Upper lobe of right lung (tissue), 1 donor: ENCODE measurements around the gene COG7. TPM values are rescaled to one million over a fixed set of nuclear protein-coding genes. Genes with fewer than 3 reads are reported as not detected.

ENCODE experiments used
- ATAC-seq: fragments of 200-7000 bp; cut with Tn5 transposase; one replicate; pipeline ENCODE4 v1.9.1; 2020; ENCODE audit warnings: mild to moderate bottlenecking, moderate library complexity
- DNase-seq: peaks from one replicate; pipeline ENCODE4 v3.0.0-alpha.2; 2020
- H3K27ac ChIP-seq: fragments of 200-600 bp; one replicate; pipeline ENCODE4 v1.8.0; 2022
- H3K27me3 ChIP-seq: fragments of 200-600 bp; one replicate; pipeline ENCODE4 v1.8.0; 2022; ENCODE audit warnings: mild to moderate bottlenecking
- H3K36me3 ChIP-seq: fragments of 200-600 bp; one replicate; pipeline ENCODE4 v1.8.0; 2022
- H3K4me1 ChIP-seq: fragments of 200-600 bp; one replicate; pipeline ENCODE4 v1.8.0; 2022
- H3K4me3 ChIP-seq: fragments of 200-600 bp; one replicate; pipeline ENCODE4 v1.8.0; 2022; ENCODE audit warnings: mild to moderate bottlenecking
- H3K9me3 ChIP-seq: fragments of 200-600 bp; one replicate; pipeline ENCODE4 v1.8.0; 2022
- intact Hi-C: fragments of 100-400 bp; cut with DNase I; formaldehyde crosslinking; loops from one replicate; pipeline ENCODE4 v1.11.0; 2022
- total RNA-seq: library from RNA; stranded (reverse); fragmentation: NEBNext Ultra II Directional; extraction: Animal tissue kit (Norgen Biotek cat#: 25700); gene quantifications from one replicate; pipeline ENCODE4 v1.2.1, GENCODE V29; 2021
- TF ChIP-seq, protein P1 (sequence below): fragments of 200-600 bp; IDR thresholded peaks from one replicate; pipeline ENCODE4 v1.8.0; 2022; ENCODE audit warnings: antibody characterized with exemption
- donor health status: DM: no; HTN: yes; CAD: no; lungs with severe emphysema.

Gene COG7
- total RNA-seq, 1 donor from 2014 or later = 21.2 TPM

DNA sequence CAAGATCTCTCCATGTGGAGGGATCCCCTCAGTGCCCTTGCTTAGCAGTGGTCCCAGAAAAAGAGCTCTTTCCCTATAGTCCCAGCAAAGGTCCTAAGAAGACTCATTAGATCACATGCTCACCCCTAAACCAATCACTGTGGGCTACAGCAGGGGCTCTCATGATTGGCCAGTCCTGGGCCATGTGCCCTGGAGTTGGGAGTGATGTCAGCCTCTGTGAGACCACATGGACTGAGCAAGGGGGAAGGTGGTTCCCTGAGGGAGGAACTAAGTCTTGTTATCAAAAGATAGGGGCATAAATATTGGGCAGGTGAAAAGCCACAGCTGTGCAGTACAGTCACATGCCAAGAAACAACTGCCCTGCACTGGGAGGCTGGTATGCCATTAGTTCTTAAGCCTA lies 99.5 kb downstream of the COG7 start:
- intact Hi-C loops = no loop called here
- H3K27ac ChIP-seq = no peak overlapping the region
- H3K36me3 ChIP-seq = no peaks in the 10 kb centered on the region
- DNase-seq = no peak
- TF ChIP-seq, protein P1, sequence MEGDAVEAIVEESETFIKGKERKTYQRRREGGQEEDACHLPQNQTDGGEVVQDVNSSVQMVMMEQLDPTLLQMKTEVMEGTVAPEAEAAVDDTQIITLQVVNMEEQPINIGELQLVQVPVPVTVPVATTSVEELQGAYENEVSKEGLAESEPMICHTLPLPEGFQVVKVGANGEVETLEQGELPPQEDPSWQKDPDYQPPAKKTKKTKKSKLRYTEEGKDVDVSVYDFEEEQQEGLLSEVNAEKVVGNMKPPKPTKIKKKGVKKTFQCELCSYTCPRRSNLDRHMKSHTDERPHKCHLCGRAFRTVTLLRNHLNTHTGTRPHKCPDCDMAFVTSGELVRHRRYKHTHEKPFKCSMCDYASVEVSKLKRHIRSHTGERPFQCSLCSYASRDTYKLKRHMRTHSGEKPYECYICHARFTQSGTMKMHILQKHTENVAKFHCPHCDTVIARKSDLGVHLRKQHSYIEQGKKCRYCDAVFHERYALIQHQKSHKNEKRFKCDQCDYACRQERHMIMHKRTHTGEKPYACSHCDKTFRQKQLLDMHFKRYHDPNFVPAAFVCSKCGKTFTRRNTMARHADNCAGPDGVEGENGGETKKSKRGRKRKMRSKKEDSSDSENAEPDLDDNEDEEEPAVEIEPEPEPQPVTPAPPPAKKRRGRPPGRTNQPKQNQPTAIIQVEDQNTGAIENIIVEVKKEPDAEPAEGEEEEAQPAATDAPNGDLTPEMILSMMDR = no peak
- ATAC-seq = no peak
- no peaks in the 10 kb centered on the region for H3K27me3 ChIP-seq
- H3K9me3 ChIP-seq = no peaks in the 10 kb centered on the region
- no peaks in the 10 kb centered on the region for H3K4me1 ChIP-seq
- H3K4me3 ChIP-seq = no peak overlapping the region

DNA sequence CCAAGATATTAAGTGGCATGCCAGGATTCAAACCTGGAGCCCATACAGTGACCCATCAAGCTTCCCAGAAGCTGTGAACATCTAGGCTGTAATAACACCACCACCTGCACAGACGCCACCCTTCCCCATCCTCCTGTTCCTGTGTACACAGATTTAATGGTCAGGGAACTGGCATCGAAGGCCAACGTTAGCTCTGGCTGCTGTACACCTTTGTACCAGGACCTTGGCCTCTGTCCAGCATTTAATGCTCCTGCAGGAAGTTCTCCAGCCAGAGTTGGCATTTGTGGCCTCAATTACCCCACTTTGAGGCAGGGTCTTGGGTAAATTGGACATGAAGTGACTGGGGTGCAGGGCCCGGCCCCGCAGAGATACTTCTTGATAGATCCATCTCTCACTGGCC lies 101.6 kb downstream of the COG7 start:
- no peaks in the 10 kb centered on the region for H3K4me1 ChIP-seq
- intact Hi-C loops = no loop called here
- TF ChIP-seq, protein P1 = no peak
- no peaks in the 10 kb centered on the region for H3K9me3 ChIP-seq
- H3K27me3 ChIP-seq = no peaks in the 10 kb centered on the region
- H3K36me3 ChIP-seq = no peaks in the 10 kb centered on the region
- no peak overlapping the region for H3K27ac ChIP-seq
- ATAC-seq = no peak
- H3K4me3 ChIP-seq = no peak overlapping the region
- peak; percentile 34 for DNase-seq

DNA sequence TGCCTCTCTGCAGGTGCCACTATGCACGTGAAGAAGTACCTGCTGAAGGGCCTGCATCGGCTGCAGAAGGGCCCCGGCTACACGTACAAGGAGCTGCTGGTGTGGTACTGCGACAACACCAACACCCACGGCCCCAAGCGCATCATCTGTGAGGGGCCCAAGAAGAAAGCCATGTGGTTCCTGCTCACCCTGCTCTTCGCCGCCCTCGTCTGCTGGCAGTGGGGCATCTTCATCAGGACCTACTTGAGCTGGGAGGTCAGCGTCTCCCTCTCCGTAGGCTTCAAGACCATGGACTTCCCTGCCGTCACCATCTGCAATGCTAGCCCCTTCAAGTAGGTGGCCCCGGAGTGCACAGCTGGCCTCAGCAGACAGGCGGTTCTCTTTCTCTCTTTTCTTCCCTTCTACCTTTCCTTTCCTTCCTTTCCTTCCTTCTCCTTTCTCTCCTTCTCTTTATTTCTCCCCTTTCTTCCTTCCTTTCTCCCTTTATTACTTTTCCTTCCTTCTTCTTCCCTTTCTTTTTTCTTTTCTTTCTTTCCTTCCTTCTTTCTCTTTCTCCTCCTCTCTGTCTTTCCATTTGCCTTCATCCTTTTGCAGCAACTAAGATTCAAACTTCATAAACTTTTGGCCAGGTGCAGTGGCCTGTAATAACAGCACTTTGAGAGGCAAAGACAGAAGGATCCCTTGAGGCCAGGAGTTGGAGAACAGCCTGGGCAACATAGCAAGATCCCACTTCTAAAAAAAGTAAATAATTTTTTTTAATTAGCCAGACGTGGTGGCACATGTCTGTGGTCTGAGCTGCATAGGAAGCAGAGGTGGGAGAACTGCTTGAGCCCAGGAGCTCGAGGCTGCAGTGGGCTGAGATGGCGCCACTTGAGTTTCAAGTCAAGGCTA lies 104.2 kb downstream of the COG7 start:
- Histone ChIP-seq H3K36me3 (no peaks in the 10 kb centered on the region), H3K9me3 (no peaks in the 10 kb centered on the region), H3K4me1 (no peaks in the 10 kb centered on the region), H3K27ac (no peak overlapping the region), H3K27me3 (no peaks in the 10 kb centered on the region), H3K4me3 (no peak overlapping the region)
- TF ChIP-seq, protein P1 = no peak
- no peak for ATAC-seq
- DNase-seq = no peak
- intact Hi-C loops = no loop called here

DNA sequence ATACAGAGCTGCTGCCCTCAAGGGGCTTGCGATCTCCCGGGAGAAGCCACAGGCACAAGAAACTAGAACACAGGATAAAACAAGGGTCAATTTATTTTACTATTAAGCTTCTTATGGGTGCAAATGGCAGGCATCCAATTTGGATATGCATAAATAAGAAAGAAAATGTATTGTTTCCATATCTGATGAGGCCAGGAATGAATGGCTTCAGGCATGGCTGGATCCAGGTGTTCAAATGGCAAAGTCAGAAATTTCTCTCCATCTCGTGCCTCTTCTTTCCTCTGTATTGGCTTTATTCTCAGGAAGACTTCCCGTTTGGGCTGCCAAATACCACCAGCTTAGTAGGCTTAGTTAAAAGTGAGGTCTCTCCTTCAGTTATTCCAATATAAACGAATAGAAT lies 107.8 kb downstream of the COG7 start:
- TF ChIP-seq, protein P1 = no peak
- no peaks in the 10 kb centered on the region for H3K9me3 ChIP-seq
- H3K27me3 ChIP-seq = no peaks in the 10 kb centered on the region
- ATAC-seq (no peak), DNase-seq (no peak)
- no peaks in the 10 kb centered on the region for H3K36me3 ChIP-seq
- no peak overlapping the region for H3K4me3 ChIP-seq
- H3K27ac ChIP-seq = no peak overlapping the region
- H3K4me1 ChIP-seq = no peaks in the 10 kb centered on the region
- intact Hi-C loops = no loop called here

DNA sequence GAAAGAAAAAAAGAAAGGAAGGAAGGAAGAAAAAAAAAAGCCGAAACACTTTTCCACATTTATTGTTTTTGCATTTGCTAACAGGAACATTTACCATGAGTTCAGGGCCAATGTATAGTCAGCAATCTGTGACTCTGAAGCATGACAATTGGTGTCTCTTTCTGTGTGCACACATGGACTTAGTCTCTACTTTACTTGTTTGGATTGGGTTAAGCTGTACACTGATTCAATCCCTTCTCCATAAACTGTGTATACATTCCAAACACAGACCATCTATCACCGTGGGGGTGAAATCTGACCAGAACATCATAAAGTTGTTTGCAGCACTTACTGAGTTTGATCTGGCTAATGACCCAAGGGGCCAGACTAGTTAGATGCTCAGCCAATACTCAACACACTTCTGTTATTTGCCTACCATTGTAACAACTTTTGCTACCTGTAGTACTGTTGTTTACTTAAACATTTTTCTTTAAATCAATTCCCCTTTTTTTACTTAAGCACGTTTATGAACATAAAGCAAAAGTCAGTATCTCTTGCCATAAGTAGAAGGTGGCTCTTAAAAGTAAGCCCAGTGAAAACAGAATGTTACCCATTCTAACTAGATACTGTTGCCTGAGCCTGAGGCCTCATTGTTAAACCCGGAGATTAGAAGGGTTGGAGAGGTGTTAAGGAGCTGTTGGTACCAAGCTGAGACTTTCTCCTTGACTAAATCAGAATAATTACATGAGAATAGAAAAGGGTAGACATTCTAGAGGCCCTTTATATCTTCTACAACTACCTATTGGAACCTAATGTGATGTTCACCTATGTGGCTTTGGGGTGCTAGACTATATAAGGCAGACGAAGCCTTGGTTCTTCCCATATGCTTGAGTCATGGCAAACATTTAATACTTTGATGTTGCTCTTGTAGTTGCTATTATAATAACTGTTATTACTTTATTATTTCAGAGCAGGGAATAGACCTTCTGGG lies 109.1 kb downstream of the COG7 start:
- ATAC-seq (no peak), DNase-seq (no peak)
- Histone ChIP-seq H3K27ac (no peak overlapping the region), H3K4me1 (no peaks in the 10 kb centered on the region), H3K36me3 (no peaks in the 10 kb centered on the region), H3K4me3 (no peak overlapping the region), H3K27me3 (no peaks in the 10 kb centered on the region), H3K9me3 (no peaks in the 10 kb centered on the region)
- intact Hi-C loops = no loop called here
- TF ChIP-seq, protein P1 = no peak
